Stomach (tissue), 4 donors: ENCODE data around the gene URGCP.

ENCODE experiments used
- EP300 ChIP-seq: sonication (generic); formaldehyde crosslinking; IDR thresholded peaks from one replicate; pipeline ENCODE4 v1.6.1; 2017; ENCODE audit warnings: antibody characterized with exemption
- POLR2A ChIP-seq, 4 donors: fragments of 450-650 bp; IDR thresholded peaks; one replicate each; pipeline ENCODE4 v1.6.1; 2016; ENCODE audit warnings: antibody characterized with exemption in 4 of 4, control low read depth in 2 of 4, mild to moderate bottlenecking in 1 of 4, moderate library complexity in 1 of 4
- POLR2AphosphoS5 ChIP-seq, 3 donors: sonication (generic); formaldehyde crosslinking; IDR thresholded peaks; one replicate each; pipeline ENCODE4 v1.6.1; 2016; ENCODE audit warnings: antibody characterized with exemption in 3 of 3
- TF ChIP-seq, protein P1 (sequence below), 7 experiments: fragments of 450-650 bp in 4 of 7; fragments of 200-600 bp in 3 of 7; sonication (generic) in 3 of 7; IDR thresholded peaks; one replicate each; pipeline ENCODE4 v1.5.1; 2016 to 2019; ENCODE audit warnings: antibody characterized with exemption in 7 of 7, control low read depth in 2 of 7, mild to moderate bottlenecking in 1 of 7

DNA sequence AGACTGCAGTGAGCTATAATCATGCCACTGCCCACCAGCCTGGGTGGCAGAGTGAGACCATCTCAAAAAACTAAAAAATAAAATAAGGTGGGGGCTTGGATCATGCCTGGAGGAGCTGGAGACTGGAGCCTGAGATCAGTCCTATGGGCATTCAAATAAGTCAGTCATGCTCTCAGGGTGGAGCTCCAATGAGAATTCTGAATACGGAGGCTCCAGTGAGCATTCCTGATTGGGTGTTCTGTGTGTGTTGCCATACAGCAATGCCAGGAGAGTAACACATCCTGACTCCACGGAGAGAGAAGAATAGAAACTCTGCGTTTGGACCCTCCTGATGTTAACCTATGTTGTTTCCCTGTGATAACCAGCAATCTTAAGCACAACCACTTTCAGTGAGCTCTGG, 35.9 kb upstream of the URGCP start:
- TF ChIP-seq, protein P1, sequence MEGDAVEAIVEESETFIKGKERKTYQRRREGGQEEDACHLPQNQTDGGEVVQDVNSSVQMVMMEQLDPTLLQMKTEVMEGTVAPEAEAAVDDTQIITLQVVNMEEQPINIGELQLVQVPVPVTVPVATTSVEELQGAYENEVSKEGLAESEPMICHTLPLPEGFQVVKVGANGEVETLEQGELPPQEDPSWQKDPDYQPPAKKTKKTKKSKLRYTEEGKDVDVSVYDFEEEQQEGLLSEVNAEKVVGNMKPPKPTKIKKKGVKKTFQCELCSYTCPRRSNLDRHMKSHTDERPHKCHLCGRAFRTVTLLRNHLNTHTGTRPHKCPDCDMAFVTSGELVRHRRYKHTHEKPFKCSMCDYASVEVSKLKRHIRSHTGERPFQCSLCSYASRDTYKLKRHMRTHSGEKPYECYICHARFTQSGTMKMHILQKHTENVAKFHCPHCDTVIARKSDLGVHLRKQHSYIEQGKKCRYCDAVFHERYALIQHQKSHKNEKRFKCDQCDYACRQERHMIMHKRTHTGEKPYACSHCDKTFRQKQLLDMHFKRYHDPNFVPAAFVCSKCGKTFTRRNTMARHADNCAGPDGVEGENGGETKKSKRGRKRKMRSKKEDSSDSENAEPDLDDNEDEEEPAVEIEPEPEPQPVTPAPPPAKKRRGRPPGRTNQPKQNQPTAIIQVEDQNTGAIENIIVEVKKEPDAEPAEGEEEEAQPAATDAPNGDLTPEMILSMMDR (IDR thresholded peaks at IDR 0.05) = no peak
- TF ChIP-seq POLR2AphosphoS5 (IDR thresholded peaks at IDR 0.05) = no peak
- no peak for TF ChIP-seq EP300
- no peak for TF ChIP-seq POLR2A (IDR thresholded peaks at IDR 0.05)
